ENCODE data around the gene LHFPL6.

GRCh38 chr13:39379667-39380655 lies 223.0 kb downstream of the LHFPL6 start:
- TF ChIP-seq CTCF (IDR thresholded peaks at IDR 0.05), result no peak
- no peak for TF ChIP-seq POLR2AphosphoS5 (IDR thresholded peaks at IDR 0.05)

Measured in upper lobe of left lung (tissue), 4 donors.